RPMI8226 (cell line): Measurements from ENCODE around the gene SNX1.
A peak's percentile ranks its signal among the peaks of the same experiment; 100 is the strongest.
"Not testable (repeated sequence)": the region's sequence is repeated elsewhere in the genome, so short reads cannot be mapped to it uniquely, and the experiment has no call there.

Source experiments
- DNase-seq: peaks from one replicate; pipeline ENCODE4 v3.0.0-alpha.2; 2015

The SNX1 gene

GRCh38 chr15:64095795-64096667 lies at the start of gene SNX1:
TSS of gene SNX1 (plus strand) at chr15:64095982. CDS start at chr15:64096014, 32 bp downstream.
- DNase-seq: peak; percentile 99

GRCh38 chr15:64046421-64047153 lies 49.2 kb upstream of the SNX1 start, which contains the start of gene DAPK2:
TSS of gene DAPK2 (minus strand) at chr15:64046485. CDS start at chr15:64040261, 6,224 bp downstream.
- DNase-seq: peak; percentile 85

GRCh38 chr15:64048781-64049460 lies 46.9 kb upstream of the SNX1 start:
- no peak for DNase-seq

- DNase-seq: no peak
These were observed 45.3 kb upstream of the SNX1 start for GRCh38 chr15:64050281-64051092.

GRCh38 chr15:64051093-64051402 lies 44.7 kb upstream of the SNX1 start:
- DNase-seq: no peak

- DNase-seq: no peak
These were observed 44.1 kb upstream of the SNX1 start for GRCh38 chr15:64051407-64052259.

- no peak for DNase-seq
These were observed 42.8 kb upstream of the SNX1 start for GRCh38 chr15:64052925-64053491.

- DNase-seq: not testable (repeated sequence)
These were observed 42.1 kb upstream of the SNX1 start for GRCh38 chr15:64053674-64054073.

- no peak for DNase-seq
These were observed 37.5 kb upstream of the SNX1 start for GRCh38 chr15:64058279-64058678.

- not testable (repeated sequence) for DNase-seq
These were observed 36.7 kb upstream of the SNX1 start for GRCh38 chr15:64059104-64059503.

- no peak for DNase-seq
These were observed 35.1 kb upstream of the SNX1 start for GRCh38 chr15:64060716-64061115.

- no peak for DNase-seq
These were observed 29.3 kb upstream of the SNX1 start for GRCh38 chr15:64066451-64066850.

- DNase-seq: peak; percentile 82
These were observed 28.2 kb upstream of the SNX1 start for GRCh38 chr15:64067564-64068030.

GRCh38 chr15:64068133-64068532 lies 27.6 kb upstream of the SNX1 start:
- no peak for DNase-seq

- no peak for DNase-seq
These were observed 25.7 kb upstream of the SNX1 start for GRCh38 chr15:64070106-64070505.

GRCh38 chr15:64070965-64071851 lies 24.6 kb upstream of the SNX1 start:
- DNase-seq: no peak

- DNase-seq: no peak
These were observed 23.6 kb upstream of the SNX1 start for GRCh38 chr15:64071931-64072765.

- DNase-seq: no peak
These were observed 23.0 kb upstream of the SNX1 start for GRCh38 chr15:64072812-64073211.

- not testable (repeated sequence) for DNase-seq
These were observed 22.3 kb upstream of the SNX1 start for GRCh38 chr15:64073496-64073895.
